NCI-H526 (cell line): ENCODE data around the gene POLR3GL.

Experiments used
- DNase-seq, 2 experiments: peaks; one replicate each; lab custom pipeline; 2025; lab: John Stamatoyannopoulos, UW

The POLR3GL gene

GRCh38 chr1:145992958-145993617 is 28.6 kb downstream of the POLR3GL start:
- no peak for DNase-seq

GRCh38 chr1:145993618-145994390 is 29.3 kb downstream of the POLR3GL start:
- no peak for DNase-seq

- DNase-seq: no peak
Observed at GRCh38 chr1:145994391-145995120, 30.1 kb downstream of the POLR3GL start.

- DNase-seq: peak in 1 of 2 experiments; percentile 39
Observed at GRCh38 chr1:145995148-145995881, 30.8 kb downstream of the POLR3GL start.

- DNase-seq: peak; percentile 56 to 78
Observed at GRCh38 chr1:145995964-145996432, 31.5 kb downstream of the POLR3GL start.

- peak; percentile 99 to 100 for DNase-seq
Observed at GRCh38 chr1:145996433-145997015, 32.0 kb downstream of the POLR3GL start, which contains the start of gene TXNIP. Gene TXNIP (minus strand): TSS chr1:145996579. CDS start chr1:145996266, 313 bp downstream.

GRCh38 chr1:145997016-145997717 is 32.7 kb downstream of the POLR3GL start:
- DNase-seq: peak; percentile 67 to 80

GRCh38 chr1:145997718-145998023 is 33.2 kb downstream of the POLR3GL start:
- DNase-seq: no peak

GRCh38 chr1:145999321-146000024 is 35.0 kb downstream of the POLR3GL start:
- no peak for DNase-seq

- DNase-seq: no peak
Observed at GRCh38 chr1:146001709-146002108, 37.2 kb downstream of the POLR3GL start.

- no peak for DNase-seq
Observed at GRCh38 chr1:146007489-146008133, 43.1 kb downstream of the POLR3GL start.

GRCh38 chr1:146010126-146010738 is 45.7 kb downstream of the POLR3GL start:
- no peak for DNase-seq

GRCh38 chr1:146012703-146013558 is 48.4 kb downstream of the POLR3GL start:
- DNase-seq: peak; percentile 82 to 91

GRCh38 chr1:146013559-146013922 is 49.1 kb downstream of the POLR3GL start:
- DNase-seq: no peak

- no peak for DNase-seq
Observed at GRCh38 chr1:146016891-146017290, 52.4 kb downstream of the POLR3GL start.

GRCh38 chr1:146019231-146020057 is 55.0 kb downstream of the POLR3GL start:
- DNase-seq: no peak
